IMR-90 (cell line): Measurements from ENCODE around the gene IDH3A. TPM values are rescaled to one million over a fixed set of nuclear protein-coding genes. Genes with fewer than 3 reads are reported as not detected.

Source experiments
- ATAC-seq: fragments of 200-7000 bp; cut with Tn5 transposase; 2 replicates; pipeline ENCODE4 v1.9.1; 2020; ENCODE audit warnings: low read depth, mild to moderate bottlenecking, moderate library complexity
- BruUV-seq: library from RNA; stranded (reverse); fragments of 400-500 nt; replicated peaks from 2 replicates; lab custom pipeline; 2021; lab: Mats Ljungman, UMichigan
- CTCF ChIA-PET: fragments of 300-600 bp; formaldehyde crosslinking; extraction: SDS; loops from one replicate; lab custom pipeline; 2021; ENCODE audit warnings: antibody characterized with exemption; lab: Yijun Ruan, JAX
- POLR2A ChIA-PET: fragments of 300-600 bp; sonication (Branson Sonifier 250); formaldehyde crosslinking; loops from one replicate; lab custom pipeline; 2022; ENCODE audit warnings: antibody characterized with exemption; ENCODE audit not compliant: unreplicated experiment; lab: Charles Lee
- DNase-seq: peaks from one replicate; pipeline ENCODE4 v3.0.0; 2013
- H2AFZ ChIP-seq: replicated peaks from 2 replicates; pipeline ENCODE3; 2013; ENCODE audit warnings: low read length, mild to moderate bottlenecking; ENCODE audit not compliant: poor library complexity
- H2AK5ac ChIP-seq: 2 replicates; pipeline ENCODE4 v1.6.1; 2013; ENCODE audit warnings: low read depth, low read length, inconsistent platforms
- H2AK9ac ChIP-seq: replicated peaks from 2 replicates; pipeline ENCODE3; 2013; ENCODE audit warnings: mild to moderate bottlenecking, low read depth, low read length, moderate library complexity; ENCODE audit not compliant: poor library complexity
- H2BK120ac ChIP-seq: 2 replicates; pipeline ENCODE4 v1.6.1; 2013; ENCODE audit warnings: low read depth, low read length, inconsistent platforms
- H2BK15ac ChIP-seq: 3 replicates; pipeline ENCODE4 v1.6.1; 2013; ENCODE audit warnings: low read depth, low read length, inconsistent platforms
- H2BK20ac ChIP-seq: 2 replicates; pipeline ENCODE4 v1.6.1; 2013; ENCODE audit warnings: low read depth, mild to moderate bottlenecking, inconsistent platforms, low read length, moderate library complexity
- H2BK5ac ChIP-seq: 2 replicates; pipeline ENCODE4 v1.6.1; 2013; ENCODE audit warnings: mild to moderate bottlenecking, low read depth, low read length, inconsistent platforms; ENCODE audit not compliant: poor library complexity, severe bottlenecking
- H3K14ac ChIP-seq: replicated peaks from 2 replicates; pipeline ENCODE4 v1.6.1; 2013; ENCODE audit warnings: low read depth, low read length, inconsistent platforms
- H3K18ac ChIP-seq: 2 replicates; pipeline ENCODE4 v1.6.1; 2013; ENCODE audit warnings: low read depth, low read length, control low read depth
- H3K23ac ChIP-seq: 2 replicates; pipeline ENCODE4 v1.6.1; 2013; ENCODE audit warnings: low read depth, low read length, inconsistent platforms
- H3K27ac ChIP-seq: 2 replicates; pipeline ENCODE4 v1.5.1; 2013; ENCODE audit warnings: mild to moderate bottlenecking, control low read depth, low read length; ENCODE audit not compliant: insufficient read depth
- H3K27me3 ChIP-seq: 2 replicates; pipeline ENCODE4 v1.6.1; 2013; ENCODE audit warnings: low read length; ENCODE audit not compliant: control insufficient read depth, insufficient read depth
- H3K36me3 ChIP-seq: 2 replicates; pipeline ENCODE4 v1.6.1; 2013; ENCODE audit warnings: low read length, mixed read lengths; ENCODE audit not compliant: control insufficient read depth, insufficient read depth
- H3K4ac ChIP-seq: 2 replicates; pipeline ENCODE4 v1.6.1; 2013; ENCODE audit warnings: low read depth, low read length, inconsistent platforms
- H3K4me1 ChIP-seq: 2 replicates; pipeline ENCODE4 v1.6.1; 2013; ENCODE audit warnings: low read length, mixed read lengths; ENCODE audit not compliant: control insufficient read depth, insufficient read depth
- H3K4me2 ChIP-seq: 2 replicates; pipeline ENCODE4 v1.6.1; 2013; ENCODE audit warnings: low read depth, mild to moderate bottlenecking, control low read depth, low read length, moderate library complexity
- H3K4me3 ChIP-seq: 2 replicates; pipeline ENCODE4 v1.5.1; 2013; ENCODE audit warnings: low read depth, mild to moderate bottlenecking, control low read depth, low read length, moderate library complexity; ENCODE audit not compliant: insufficient read depth
- H3K56ac ChIP-seq: 2 replicates; pipeline ENCODE4 v1.6.1; 2013; ENCODE audit warnings: low read length, inconsistent platforms; ENCODE audit not compliant: insufficient read depth; ENCODE audit errors: extremely low read depth
- H3K79me1 ChIP-seq, 2 experiments: 2 replicates each; pipeline ENCODE4 v1.6.1; 2013; ENCODE audit warnings: low read length in 2 of 2, inconsistent platforms in 1 of 2, low read depth in 1 of 2
- H3K9ac ChIP-seq: 2 replicates; pipeline ENCODE4 v1.6.1; 2013; ENCODE audit warnings: low read depth, low read length, control low read depth
- H3K9me1 ChIP-seq: 2 replicates; pipeline ENCODE4 v1.6.1; 2013; ENCODE audit warnings: low read length, inconsistent platforms; ENCODE audit not compliant: insufficient read depth
- H3K9me3 ChIP-seq: 2 replicates; pipeline ENCODE4 v1.6.1; 2013; ENCODE audit warnings: low read length; ENCODE audit not compliant: control insufficient read depth, insufficient read depth
- H4K20me1 ChIP-seq: 2 replicates; pipeline ENCODE4 v1.6.1; 2013; ENCODE audit warnings: low read length, inconsistent platforms; ENCODE audit not compliant: insufficient read depth
- H4K5ac ChIP-seq: 2 replicates; pipeline ENCODE4 v1.6.1; 2013; ENCODE audit warnings: mild to moderate bottlenecking, low read depth, low read length, control low read depth
- H4K8ac ChIP-seq, 2 experiments: 2 replicates each; pipeline ENCODE4 v1.6.1; 2013; ENCODE audit warnings: low read depth in 2 of 2, low read length in 2 of 2, control low read depth in 1 of 2, inconsistent platforms in 1 of 2
- H4K91ac ChIP-seq: 2 replicates; pipeline ENCODE4 v1.6.1; 2013; ENCODE audit warnings: low read depth, low read length, inconsistent platforms; ENCODE audit not compliant: insufficient read depth
- BHLHE40 ChIP-seq: fragments of 150-350 bp; IDR thresholded peaks from 2 replicates; pipeline ENCODE4 v1.6.1; 2016; ENCODE audit warnings: mild to moderate bottlenecking, low read depth, low read length
- CEBPB ChIP-seq: IDR thresholded peaks from 2 replicates; pipeline ENCODE4 v1.6.1; 2012; ENCODE audit warnings: low read depth, low read length, improper control_type of control experiment
- CHD1 ChIP-seq: IDR thresholded peaks from 2 replicates; pipeline ENCODE4 v1.6.1; 2012; ENCODE audit warnings: low read depth, low read length, improper control_type of control experiment
- CTCF ChIP-seq: conservative IDR thresholded peaks from 2 replicates; pipeline ENCODE4 v1.5.1; 2012; ENCODE audit warnings: mild to moderate bottlenecking, low read depth, low read length, improper control_type of control experiment
- ELK1 ChIP-seq: fragments of 150-350 bp; IDR thresholded peaks from 2 replicates; pipeline ENCODE4 v1.6.1; 2016; ENCODE audit warnings: low read depth, mild to moderate bottlenecking, low read length, moderate library complexity, borderline replicate concordance
- FOS ChIP-seq: fragments of 150-350 bp; IDR thresholded peaks from 2 replicates; pipeline ENCODE4 v1.6.1; 2016; ENCODE audit warnings: low read depth, low read length
- MAFK ChIP-seq: IDR thresholded peaks from 2 replicates; pipeline ENCODE4 v1.6.1; 2012; ENCODE audit warnings: low read depth, low read length, improper control_type of control experiment
- MAZ ChIP-seq: IDR thresholded peaks from 2 replicates; pipeline ENCODE4 v1.6.1; 2012; ENCODE audit warnings: low read depth, mild to moderate bottlenecking, low read length, improper control_type of control experiment, moderate library complexity, borderline replicate concordance
- MXI1 ChIP-seq: IDR thresholded peaks from 2 replicates; pipeline ENCODE4 v1.6.1; 2012; ENCODE audit warnings: low read depth, mild to moderate bottlenecking, low read length, moderate library complexity, borderline replicate concordance
- NFE2L2 ChIP-seq: fragments of 150-350 bp; IDR thresholded peaks from 2 replicates; pipeline ENCODE4 v1.6.1; 2016; ENCODE audit warnings: low read depth, mild to moderate bottlenecking, low read length
- POLR2A ChIP-seq: IDR thresholded peaks from 2 replicates; pipeline ENCODE4 v1.6.1; 2012; ENCODE audit warnings: mild to moderate bottlenecking, low read depth, low read length
- RAD21 ChIP-seq: IDR thresholded peaks from 2 replicates; pipeline ENCODE4 v1.6.1; 2012; ENCODE audit warnings: low read length, improper control_type of control experiment
- RCOR1 ChIP-seq: IDR thresholded peaks from 2 replicates; pipeline ENCODE4 v1.6.1; 2012; ENCODE audit warnings: mild to moderate bottlenecking, low read length, improper control_type of control experiment; ENCODE audit not compliant: insufficient replicate concordance
- RFX5 ChIP-seq: IDR thresholded peaks from 2 replicates; pipeline ENCODE4 v1.8.0; 2012; ENCODE audit warnings: low read depth, mild to moderate bottlenecking, low read length, moderate library complexity
- SMC3 ChIP-seq: fragments of 150-350 bp; IDR thresholded peaks from 2 replicates; pipeline ENCODE4 v1.6.1; 2016; ENCODE audit warnings: low read depth, mild to moderate bottlenecking, antibody characterized with exemption, low read length, moderate library complexity
- USF2 ChIP-seq: fragments of 150-350 bp; IDR thresholded peaks from 2 replicates; pipeline ENCODE4 v1.6.1; 2017; ENCODE audit warnings: mild to moderate bottlenecking, antibody characterized with exemption, low read length, low read depth
- WGBS, 2 experiments: methylation state at CpG; one replicate each; pipeline versions ENCODE4 v1.1.5 to v1.1.7; 2013; ENCODE audit warnings: missing lambda C conversion rate in 2 of 2; ENCODE audit not compliant: insufficient read length in 1 of 2; ENCODE audit errors: extremely low coverage in 2 of 2; 5-methylcytosine and 5-hydroxymethylcytosine counted together
- dilution Hi-C: fragments of 300-500 bp; cut with HindIII; formaldehyde crosslinking; loops from one replicate; pipeline ENCODE4 v1.14.3; 2018; ENCODE audit warnings: low sequenced_read_pairs; ENCODE audit not compliant: unreplicated experiment
- in situ Hi-C: fragments of 300-500 bp; cut with MboI; formaldehyde crosslinking; loops from 3 replicates; pipeline ENCODE4 v1.14.3; 2019; ENCODE audit warnings: low sequenced_read_pairs, inconsistent platforms, mixed read lengths
- intact Hi-C: fragments of 100-400 bp; cut with micrococcal nuclease; formaldehyde crosslinking; loops from 2 replicates; pipeline ENCODE4 v1.10.0; 2022
- polyA plus RNA-seq, 3 experiments: library from polyadenylated mRNA; depleted of rRNA; stranded (reverse); fragments of >200 nt; gene quantifications; 2 replicates each; pipeline ENCODE4 v1.2.3, GENCODE V29; 2012; ENCODE audit warnings: low replicate concordance in 1 of 3
- total RNA-seq: library from RNA; depleted of rRNA; stranded (reverse); fragments of >200 nt; gene quantifications from 2 replicates; pipeline ENCODE4 v1.2.3, GENCODE V29; 2012

The IDH3A gene
- total and polyA plus RNA-seq, 2 of the 4 experiments (the other 2 are of a cell fraction), result 34.5 to 47.7 TPM

GRCh38 chr15:78102741-78103140 lies 46.4 kb upstream of the IDH3A start:
- no peak overlapping the region for H3K9ac ChIP-seq
- no peak overlapping the region for H3K4me2 ChIP-seq
- H2AK5ac ChIP-seq, result no peak overlapping the region
- ATAC-seq (no peak), DNase-seq (no peak)
- H3K27ac ChIP-seq, result no peak overlapping the region
- no peak overlapping the region for H3K4ac ChIP-seq
- in situ Hi-C loops, result no loop called here
- WGBS, 2 experiments, result 92% methylated on average over 2 of the region's 6 CpGs; no CpG with 5 or more reads in 1 of the 2 experiments
- H2AFZ ChIP-seq, result no peak overlapping the region
- ChIA-PET POLR2A (no interaction called here), CTCF (no interaction called here)
- no peak overlapping the region for H4K5ac ChIP-seq
- no peaks in the 10 kb centered on the region for H3K9me1 ChIP-seq
- no peak overlapping the region for H2AK9ac ChIP-seq
- TF ChIP-seq RCOR1, result no peak
- no peak for TF ChIP-seq USF2
- no peak for TF ChIP-seq FOS
- no peak for TF ChIP-seq ELK1
- TF ChIP-seq CEBPB, result no peak
- TF ChIP-seq MAZ, result no peak
- no peak for TF ChIP-seq RFX5
- TF ChIP-seq SMC3, result no peak
- TF ChIP-seq POLR2A, result no peak
- no peak for TF ChIP-seq CTCF
- TF ChIP-seq RAD21, result no peak
- no peak for TF ChIP-seq MAFK
- no peak for TF ChIP-seq NFE2L2
- TF ChIP-seq BHLHE40, result no peak
- no peak for TF ChIP-seq CHD1
- no peak for TF ChIP-seq MXI1
- H2BK5ac ChIP-seq, result no peak overlapping the region
- no peak overlapping the region for H2BK15ac ChIP-seq
- H3K27me3 ChIP-seq, result peaks cover 16% of the 10 kb centered on the region
- H3K23ac ChIP-seq, result no peak overlapping the region; the same call in 1 of the 2 replicates
- H3K4me1 ChIP-seq, result no peaks in the 10 kb centered on the region; the same call in 1 of the 2 replicates
- dilution Hi-C loops, result no loop called here
- H3K9me3 ChIP-seq, result no peaks in the 10 kb centered on the region
- no peak overlapping the region for H4K8ac ChIP-seq
- no TSS peak for BruUV-seq
- no peak overlapping the region for H3K14ac ChIP-seq
- H3K36me3 ChIP-seq, result no peaks in the 10 kb centered on the region
- H4K91ac ChIP-seq, result no peak overlapping the region
- H3K79me1 ChIP-seq, result no peaks in the 10 kb centered on the region
- H2BK20ac ChIP-seq, result no peak overlapping the region
- no peak overlapping the region for H2BK120ac ChIP-seq
- no peak overlapping the region for H3K18ac ChIP-seq
- no peak overlapping the region for H3K4me3 ChIP-seq
- H4K20me1 ChIP-seq, result no peaks in the 10 kb centered on the region
- intact Hi-C loops, result no loop called here
- H3K56ac ChIP-seq, result no peak overlapping the region
